Measurements from ENCODE around the gene WASHC2C. TPM values are rescaled to one million over a fixed set of nuclear protein-coding genes. Genes with fewer than 3 reads are reported as not detected.

The WASHC2C gene
- total RNA-seq, 1 experiment from 2014 or later, result 21.9 TPM

Other genes starting within 250 kb of the WASHC2C start
- gene ZFAND4, start 54.5 kb upstream of the WASHC2C start, total RNA-seq (2021; ENCODE audit: unreplicated experiment), result 15.5 TPM
- 14.9 TPM for gene AGAP4, start 120.2 kb downstream of the WASHC2C start, total RNA-seq (2021; ENCODE audit: unreplicated experiment)
- gene TIMM23, start 245.2 kb downstream of the WASHC2C start, total RNA-seq (2021; ENCODE audit: unreplicated experiment), result 70.1 TPM

Measured in HCT116 (cell line).